Loucy (cell line): ENCODE measurements around the gene GATB.

Experiments used
- EZH2phosphoT487 ChIP-seq: fragments of 200-600 bp; IDR thresholded peaks from 2 replicates; pipeline ENCODE4 v1.6.1; 2018; ENCODE audit warnings: antibody characterized with exemption, mild to moderate bottlenecking, moderate library complexity, borderline replicate concordance
- TF ChIP-seq, protein P1 (sequence below): fragments of 200-600 bp; sonication (generic); conservative IDR thresholded peaks from 2 replicates; pipeline ENCODE4 v1.5.1; 2014; ENCODE audit warnings: mild to moderate bottlenecking, antibody characterized with exemption, low read length

DNA sequence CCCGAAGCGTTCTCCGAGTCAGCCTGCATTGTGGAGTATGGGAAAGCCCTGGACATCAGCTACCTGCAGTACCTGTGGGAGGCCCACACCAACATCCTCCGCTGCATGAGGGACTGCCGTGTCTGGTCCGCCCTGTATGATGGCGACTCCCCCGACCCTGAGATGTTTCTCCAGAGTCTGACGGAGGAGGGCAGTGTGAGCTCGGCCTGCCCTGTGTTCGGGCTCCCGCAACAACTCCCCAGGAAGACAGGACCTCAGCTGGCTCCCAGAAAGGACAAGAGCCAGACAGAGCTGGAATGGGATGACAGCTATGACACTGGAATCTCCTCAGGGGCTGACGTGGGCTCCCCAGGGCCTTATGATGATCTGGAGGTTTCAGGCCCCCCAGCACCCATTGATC lies 111.3 kb downstream of the GATB start:
- TF ChIP-seq, protein P1, sequence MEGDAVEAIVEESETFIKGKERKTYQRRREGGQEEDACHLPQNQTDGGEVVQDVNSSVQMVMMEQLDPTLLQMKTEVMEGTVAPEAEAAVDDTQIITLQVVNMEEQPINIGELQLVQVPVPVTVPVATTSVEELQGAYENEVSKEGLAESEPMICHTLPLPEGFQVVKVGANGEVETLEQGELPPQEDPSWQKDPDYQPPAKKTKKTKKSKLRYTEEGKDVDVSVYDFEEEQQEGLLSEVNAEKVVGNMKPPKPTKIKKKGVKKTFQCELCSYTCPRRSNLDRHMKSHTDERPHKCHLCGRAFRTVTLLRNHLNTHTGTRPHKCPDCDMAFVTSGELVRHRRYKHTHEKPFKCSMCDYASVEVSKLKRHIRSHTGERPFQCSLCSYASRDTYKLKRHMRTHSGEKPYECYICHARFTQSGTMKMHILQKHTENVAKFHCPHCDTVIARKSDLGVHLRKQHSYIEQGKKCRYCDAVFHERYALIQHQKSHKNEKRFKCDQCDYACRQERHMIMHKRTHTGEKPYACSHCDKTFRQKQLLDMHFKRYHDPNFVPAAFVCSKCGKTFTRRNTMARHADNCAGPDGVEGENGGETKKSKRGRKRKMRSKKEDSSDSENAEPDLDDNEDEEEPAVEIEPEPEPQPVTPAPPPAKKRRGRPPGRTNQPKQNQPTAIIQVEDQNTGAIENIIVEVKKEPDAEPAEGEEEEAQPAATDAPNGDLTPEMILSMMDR = no peak
- no peak for TF ChIP-seq EZH2phosphoT487
